Measurements from ENCODE around the gene WASF1. TPM values are rescaled to one million over a fixed set of nuclear protein-coding genes. Genes with fewer than 3 reads are reported as not detected.

WASF1 gene
- total RNA-seq, 3 donors from 2014 or later (not counting 1 experiment from before 2014, with no cell fraction given) = 0.25 to 0.90 (median 0.45) TPM

GRCh38 chr6:110114004-110114403 lies 65.5 kb downstream of the WASF1 start:
- DNase-seq = no peak
- Mint-ChIP-seq H3K9me3 (no peaks in the 10 kb centered on the region), H3K4me3 (no peak overlapping the region), H3K27me3 (ENCODE audit: low read depth in 2 of 2) (peaks cover 20 to 23% of the 10 kb centered on the region in 2 donors), H3K27ac (no peak overlapping the region), H3K4me1 (no peaks in the 10 kb centered on the region), H3K36me3 (no peaks in the 10 kb centered on the region)
- no peak for ATAC-seq
- Histone ChIP-seq H3K27ac (ENCODE audit: low read length) (no peak overlapping the region), H3K36me3 (ENCODE audit: control insufficient read depth, insufficient read depth, low read length) (no peaks in the 10 kb centered on the region), H3K4me3 (ENCODE audit: low read length) (no peak overlapping the region), H3K4me1 (ENCODE audit: control insufficient read depth, insufficient read depth, low read length) (no peaks in the 10 kb centered on the region), H3K27me3 (ENCODE audit: control insufficient read depth, insufficient read depth, low read length) (no peaks in the 10 kb centered on the region), H3K9me3 (ENCODE audit: control insufficient read depth, insufficient read depth, low read length) (no peaks in the 10 kb centered on the region)
- intact Hi-C loops (cut with micrococcal nuclease) = no loop called here
- no peak for TF ChIP-seq CTCF (IDR thresholded peaks at IDR 0.05)

- no peak for TF ChIP-seq CTCF (IDR thresholded peaks at IDR 0.05)
- intact Hi-C loops (cut with micrococcal nuclease) = no loop called here
- WGBS (ENCODE audit: insufficient coverage) = 94% methylated on average over 3 of the region's 4 CpGs
- no peaks in the 10 kb centered on the region for H3K36me3 Mint-ChIP-seq
- Histone ChIP-seq H3K27ac (ENCODE audit: low read length) (no peak overlapping the region), H3K4me1 (ENCODE audit: control insufficient read depth, insufficient read depth, low read length) (no peaks in the 10 kb centered on the region), H3K9me3 (ENCODE audit: control insufficient read depth, insufficient read depth, low read length) (no peaks in the 10 kb centered on the region), H3K36me3 (ENCODE audit: control insufficient read depth, insufficient read depth, low read length) (no peaks in the 10 kb centered on the region), H3K4me3 (ENCODE audit: low read length) (no peak overlapping the region), H3K27me3 (ENCODE audit: control insufficient read depth, insufficient read depth, low read length) (no peaks in the 10 kb centered on the region)
- peaks cover 0 to 5% of the 10 kb centered on the region in 2 donors for H3K27me3 Mint-ChIP-seq (ENCODE audit: low read depth in 2 of 2)
- no peaks in the 10 kb centered on the region for H3K9me3 Mint-ChIP-seq
- H3K4me3 Mint-ChIP-seq = no peak overlapping the region
- H3K27ac Mint-ChIP-seq = no peak overlapping the region
- DNase-seq = no peak
- no peak for ATAC-seq
- no peaks in the 10 kb centered on the region for H3K4me1 Mint-ChIP-seq
Measured at GRCh38 chr6:110105296-110105695, 74.2 kb downstream of the WASF1 start.

GRCh38 chr6:110103260-110103659 lies 76.2 kb downstream of the WASF1 start:
- Mint-ChIP-seq H3K9me3 (no peaks in the 10 kb centered on the region), H3K27ac (no peak overlapping the region), H3K36me3 (no peaks in the 10 kb centered on the region), H3K4me1 (no peaks in the 10 kb centered on the region), H3K27me3 (ENCODE audit: low read depth in 2 of 2) (peaks cover 3 to 5% of the 10 kb centered on the region in 2 donors), H3K4me3 (no peak overlapping the region)
- ATAC-seq (no peak), DNase-seq (no peak)
- H3K36me3 ChIP-seq (ENCODE audit: control insufficient read depth, insufficient read depth, low read length) = no peaks in the 10 kb centered on the region
- no peaks in the 10 kb centered on the region for H3K9me3 ChIP-seq (ENCODE audit: control insufficient read depth, insufficient read depth, low read length)
- H3K27me3 ChIP-seq (ENCODE audit: control insufficient read depth, insufficient read depth, low read length) = no peaks in the 10 kb centered on the region
- 84% methylated on average over 2 of the region's 4 CpGs for WGBS (ENCODE audit: insufficient coverage)
- no peak overlapping the region for H3K27ac ChIP-seq (ENCODE audit: low read length)
- no peak overlapping the region for H3K4me3 ChIP-seq (ENCODE audit: low read length)
- TF ChIP-seq CTCF (IDR thresholded peaks at IDR 0.05) = no peak
- H3K4me1 ChIP-seq (ENCODE audit: control insufficient read depth, insufficient read depth, low read length) = no peaks in the 10 kb centered on the region
- intact Hi-C loops (cut with micrococcal nuclease) = no loop called here

- Histone ChIP-seq H3K27me3 (ENCODE audit: control insufficient read depth, insufficient read depth, low read length) (no peaks in the 10 kb centered on the region), H3K36me3 (ENCODE audit: control insufficient read depth, insufficient read depth, low read length) (no peaks in the 10 kb centered on the region), H3K4me1 (ENCODE audit: control insufficient read depth, insufficient read depth, low read length) (no peaks in the 10 kb centered on the region), H3K9me3 (ENCODE audit: control insufficient read depth, insufficient read depth, low read length) (no peaks in the 10 kb centered on the region), H3K4me3 (ENCODE audit: low read length) (no peak overlapping the region), H3K27ac (ENCODE audit: low read length) (no peak overlapping the region)
- peaks cover 3 to 5% of the 10 kb centered on the region in 2 donors for H3K27me3 Mint-ChIP-seq (ENCODE audit: low read depth in 2 of 2)
- no peaks in the 10 kb centered on the region for H3K36me3 Mint-ChIP-seq
- H3K4me1 Mint-ChIP-seq = no peaks in the 10 kb centered on the region
- intact Hi-C loops (cut with micrococcal nuclease) = no loop called here
- DNase-seq (no peak), ATAC-seq (no peak)
- no peak for TF ChIP-seq CTCF (IDR thresholded peaks at IDR 0.05)
- H3K4me3 Mint-ChIP-seq = no peak overlapping the region
- no peak overlapping the region for H3K27ac Mint-ChIP-seq
- no peaks in the 10 kb centered on the region for H3K9me3 Mint-ChIP-seq
Measured at GRCh38 chr6:110102411-110102810, 77.1 kb downstream of the WASF1 start.
